Activated CD4-positive, alpha-beta T cell treated with anti-CD3 and anti-CD28 coated beads for 36 hours (primary cell): ENCODE measurements around the gene EVC2. TPM values are rescaled to one million over a fixed set of nuclear protein-coding genes. Genes with fewer than 3 reads are reported as not detected.

Experiments used
- ATAC-seq: fragments of 200-7000 bp; cut with Tn5 transposase; one replicate; pipeline ENCODE4 v1.10.0; 2021; ENCODE audit warnings: mild to moderate bottlenecking, moderate library complexity
- CTCF ChIA-PET: fragments of 350-600 bp; sonication (Branson Sonifier 250); formaldehyde crosslinking; loops from one replicate; lab custom pipeline; 2021; ENCODE audit warnings: antibody characterized with exemption; lab: Charles Lee
- POLR2A ChIA-PET: fragments of 350-600 bp; sonication (Branson Sonifier 250); formaldehyde crosslinking; loops from one replicate; lab custom pipeline; 2021; ENCODE audit warnings: antibody characterized with exemption, inconsistent platforms; lab: Charles Lee
- DNase-seq: peaks from one replicate; pipeline ENCODE4 v3.0.0-alpha.2; 2020
- H3K27ac Mint-ChIP-seq: one replicate; pipeline ENCODE4 v1.8.0; 2021; ENCODE audit warnings: mixed read lengths
- H3K27me3 Mint-ChIP-seq: one replicate; pipeline ENCODE4 v1.8.0; 2021; ENCODE audit warnings: mixed read lengths
- H3K36me3 Mint-ChIP-seq: one replicate; pipeline ENCODE4 v1.8.0; 2021; ENCODE audit warnings: low read depth, mixed read lengths
- H3K4me1 Mint-ChIP-seq: one replicate; pipeline ENCODE4 v1.8.0; 2021; ENCODE audit warnings: mixed read lengths
- H3K4me3 Mint-ChIP-seq: one replicate; pipeline ENCODE4 v1.8.0; 2021; ENCODE audit warnings: mild to moderate bottlenecking, moderate library complexity, mixed read lengths
- H3K9me3 Mint-ChIP-seq: one replicate; pipeline ENCODE4 v1.8.0; 2021; ENCODE audit warnings: low read depth, mixed read lengths
- intact Hi-C, 2 experiments: fragments of 100-400 bp; cut with DNase I in 1 of 2; cut with micrococcal nuclease in 1 of 2; formaldehyde crosslinking; loops; one replicate each; pipeline versions ENCODE4 v1.14.2 to v1.15.1; 2022 to 2024; cut with DNase I, micrococcal nuclease
- total RNA-seq, 2 experiments: library from RNA; stranded (reverse); gene quantifications; one replicate each; pipeline ENCODE4 v1.2.3, GENCODE V29; 2021

EVC2 gene
- total RNA-seq, 2 experiments from 2014 or later: 0.48 to 0.65 TPM

- CTCF ChIA-PET: interaction anchor here (0.6 kb wide), 1 partner anchor 14 kb away, joined by 3 read pairs; no protein-coding TSS in a partner anchor
- POLR2A ChIA-PET: no interaction called here
- Mint-ChIP-seq H3K9me3 (peaks cover 8% of the 10 kb centered on the region), H3K27me3 (peaks cover 5% of the 10 kb centered on the region), H3K4me1 (no peaks in the 10 kb centered on the region), H3K27ac (no peak overlapping the region), H3K4me3 (no peak overlapping the region), H3K36me3 (peaks cover 4% of the 10 kb centered on the region)
- ATAC-seq (no peak), DNase-seq (no peak)
- intact Hi-C loops: no loop called here
Observed at GRCh38 chr4:5660185-5660584, 48.2 kb downstream of the EVC2 start.

- Mint-ChIP-seq H3K27ac (no peak overlapping the region), H3K4me3 (no peak overlapping the region), H3K36me3 (peaks cover 4% of the 10 kb centered on the region), H3K4me1 (no peaks in the 10 kb centered on the region), H3K9me3 (peaks cover 8% of the 10 kb centered on the region), H3K27me3 (peaks cover 5% of the 10 kb centered on the region)
- ATAC-seq (no peak), DNase-seq (no peak)
- intact Hi-C loops: no loop called here
- ChIA-PET POLR2A (no interaction called here), CTCF (interaction anchor here (0.6 kb wide), 1 partner anchor 15 kb away, joined by 3 read pairs; no protein-coding TSS in a partner anchor)
Observed at GRCh38 chr4:5658974-5659373, 49.4 kb downstream of the EVC2 start.

- H3K9me3 Mint-ChIP-seq: no peaks in the 10 kb centered on the region
- intact Hi-C loops: no loop called here
Observed at GRCh38 chr4:5656415-5656814, 51.9 kb downstream of the EVC2 start.

GRCh38 chr4:5654791-5655190, 53.6 kb downstream of the EVC2 start:
- DNase-seq (no peak), ATAC-seq (no peak)
- peaks cover 3% of the 10 kb centered on the region for H3K27me3 Mint-ChIP-seq
- H3K4me3 Mint-ChIP-seq: no peak overlapping the region
- intact Hi-C loops: no loop called here
- CTCF ChIA-PET: no interaction called here
- no peaks in the 10 kb centered on the region for H3K4me1 Mint-ChIP-seq
- no peaks in the 10 kb centered on the region for H3K36me3 Mint-ChIP-seq
- no peak overlapping the region for H3K27ac Mint-ChIP-seq
- POLR2A ChIA-PET: no interaction called here
- H3K9me3 Mint-ChIP-seq: no peaks in the 10 kb centered on the region

More at GRCh38 chr4:5656415-5656814, 51.9 kb downstream of the EVC2 start:
- ChIA-PET POLR2A (no interaction called here), CTCF (no interaction called here)
- H3K27ac Mint-ChIP-seq: no peak overlapping the region
- no peak for DNase-seq
- H3K27me3 Mint-ChIP-seq: peaks cover 3% of the 10 kb centered on the region
- no peak overlapping the region for H3K4me3 Mint-ChIP-seq
- no peaks in the 10 kb centered on the region for H3K4me1 Mint-ChIP-seq
- no peak for ATAC-seq
- no peaks in the 10 kb centered on the region for H3K36me3 Mint-ChIP-seq

- no peaks in the 10 kb centered on the region for H3K4me1 Mint-ChIP-seq
- no peaks in the 10 kb centered on the region for H3K9me3 Mint-ChIP-seq
- no peak for DNase-seq
- H3K27me3 Mint-ChIP-seq: no peaks in the 10 kb centered on the region
- ChIA-PET CTCF (no interaction called here), POLR2A (no interaction called here)
- H3K4me3 Mint-ChIP-seq: no peak overlapping the region
- no peak overlapping the region for H3K27ac Mint-ChIP-seq
- no peak for ATAC-seq
- intact Hi-C loops: no loop called here
- H3K36me3 Mint-ChIP-seq: no peaks in the 10 kb centered on the region
Observed at GRCh38 chr4:5651089-5651488, 57.3 kb downstream of the EVC2 start.

- POLR2A ChIA-PET: no interaction called here
- CTCF ChIA-PET: no interaction called here
- H3K27me3 Mint-ChIP-seq: no peaks in the 10 kb centered on the region
- DNase-seq (no peak), ATAC-seq (no peak)
- no peak overlapping the region for H3K4me3 Mint-ChIP-seq
- no peak overlapping the region for H3K27ac Mint-ChIP-seq
- H3K36me3 Mint-ChIP-seq: no peaks in the 10 kb centered on the region
- H3K4me1 Mint-ChIP-seq: no peaks in the 10 kb centered on the region
- intact Hi-C loops: no loop called here
- no peaks in the 10 kb centered on the region for H3K9me3 Mint-ChIP-seq
Observed at GRCh38 chr4:5650040-5650439, 58.3 kb downstream of the EVC2 start.

- POLR2A ChIA-PET: no interaction called here
- H3K9me3 Mint-ChIP-seq: no peaks in the 10 kb centered on the region
- H3K4me3 Mint-ChIP-seq: no peak overlapping the region
- intact Hi-C loops: no loop called here
- H3K27ac Mint-ChIP-seq: no peak overlapping the region
- CTCF ChIA-PET: no interaction called here
- no peak for DNase-seq
- H3K36me3 Mint-ChIP-seq: no peaks in the 10 kb centered on the region
- no peaks in the 10 kb centered on the region for H3K4me1 Mint-ChIP-seq
- no peaks in the 10 kb centered on the region for H3K27me3 Mint-ChIP-seq
- ATAC-seq: no peak
Observed at GRCh38 chr4:5647351-5647750, 61.0 kb downstream of the EVC2 start.

GRCh38 chr4:5640096-5640495, 68.3 kb downstream of the EVC2 start:
- no peaks in the 10 kb centered on the region for H3K4me1 Mint-ChIP-seq
- intact Hi-C loops: no loop called here
- no peak for ATAC-seq
- no peaks in the 10 kb centered on the region for H3K36me3 Mint-ChIP-seq
- H3K9me3 Mint-ChIP-seq: no peaks in the 10 kb centered on the region
- CTCF ChIA-PET: no interaction called here
- H3K27ac Mint-ChIP-seq: no peak overlapping the region
- no peaks in the 10 kb centered on the region for H3K27me3 Mint-ChIP-seq
- no peak for DNase-seq
- POLR2A ChIA-PET: no interaction called here
- H3K4me3 Mint-ChIP-seq: no peak overlapping the region

GRCh38 chr4:5639556-5639955, 68.8 kb downstream of the EVC2 start:
- intact Hi-C loops: no loop called here
- Mint-ChIP-seq H3K9me3 (no peaks in the 10 kb centered on the region), H3K4me3 (no peak overlapping the region), H3K27ac (no peak overlapping the region), H3K36me3 (no peaks in the 10 kb centered on the region), H3K27me3 (no peaks in the 10 kb centered on the region), H3K4me1 (no peaks in the 10 kb centered on the region)
- CTCF ChIA-PET: no interaction called here
- ATAC-seq (no peak), DNase-seq (no peak)
- POLR2A ChIA-PET: no interaction called here

GRCh38 chr4:5638976-5639375, 69.4 kb downstream of the EVC2 start:
- H3K4me3 Mint-ChIP-seq: no peak overlapping the region
- ATAC-seq (no peak), DNase-seq (no peak)
- ChIA-PET POLR2A (no interaction called here), CTCF (no interaction called here)
- no peaks in the 10 kb centered on the region for H3K36me3 Mint-ChIP-seq
- H3K9me3 Mint-ChIP-seq: no peaks in the 10 kb centered on the region
- intact Hi-C loops: no loop called here
- H3K27ac Mint-ChIP-seq: no peak overlapping the region
- H3K27me3 Mint-ChIP-seq: no peaks in the 10 kb centered on the region
- no peaks in the 10 kb centered on the region for H3K4me1 Mint-ChIP-seq

GRCh38 chr4:5638316-5638715, 70.0 kb downstream of the EVC2 start:
- Mint-ChIP-seq H3K27ac (no peak overlapping the region), H3K36me3 (no peaks in the 10 kb centered on the region), H3K9me3 (no peaks in the 10 kb centered on the region), H3K27me3 (no peaks in the 10 kb centered on the region), H3K4me1 (no peaks in the 10 kb centered on the region), H3K4me3 (no peak overlapping the region)
- ChIA-PET POLR2A (no interaction called here), CTCF (no interaction called here)
- intact Hi-C loops: no loop called here
- no peak for ATAC-seq
- DNase-seq: no peak

GRCh38 chr4:5636766-5637670, 71.3 kb downstream of the EVC2 start:
- POLR2A ChIA-PET: no interaction called here
- CTCF ChIA-PET: no interaction called here
- Mint-ChIP-seq H3K9me3 (no peaks in the 10 kb centered on the region), H3K27ac (no peak overlapping the region), H3K4me3 (no peak overlapping the region), H3K4me1 (no peaks in the 10 kb centered on the region), H3K27me3 (no peaks in the 10 kb centered on the region), H3K36me3 (no peaks in the 10 kb centered on the region)
- intact Hi-C loops: no loop called here
- DNase-seq: no peak
- ATAC-seq: no peak
